Neural progenitor cell (in vitro differentiated cells): Measurements from ENCODE around the gene ZGPAT. TPM values are rescaled to one million over a fixed set of nuclear protein-coding genes. Genes with fewer than 3 reads are reported as not detected.

Source experiments
- DNase-seq: peaks from one replicate; pipeline ENCODE4 v3.0.0-alpha.2; 2016; ENCODE audit warnings: low spot score
- H2AFZ ChIP-seq: fragments of 200-600 bp; sonication (generic); replicated peaks from 2 replicates; pipeline ENCODE4 v1.6.1; 2016; ENCODE audit warnings: antibody characterized with exemption
- H3F3A ChIP-seq: fragments of 200-600 bp; sonication (generic); 2 replicates; pipeline ENCODE4 v1.6.1; 2016; ENCODE audit warnings: antibody characterized with exemption, low read depth
- H3K27ac ChIP-seq: fragments of 200-600 bp; sonication (generic); 2 replicates; pipeline ENCODE4 v1.5.1; 2016; ENCODE audit warnings: mild to moderate bottlenecking
- H3K27me3 ChIP-seq: fragments of 200-600 bp; sonication (generic); 2 replicates; pipeline ENCODE4 v1.6.1; 2016; ENCODE audit warnings: mild to moderate bottlenecking, moderate library complexity
- H3K36me3 ChIP-seq: fragments of 200-600 bp; sonication (generic); 2 replicates; pipeline ENCODE4 v1.5.1; 2016
- H3K4me1 ChIP-seq: fragments of 200-600 bp; sonication (generic); 2 replicates; pipeline ENCODE4 v1.6.1; 2016; ENCODE audit warnings: mixed run types
- H3K4me2 ChIP-seq: fragments of 200-600 bp; sonication (generic); 2 replicates; pipeline ENCODE4 v1.6.1; 2016
- H3K4me3 ChIP-seq: fragments of 200-600 bp; sonication (generic); 2 replicates; pipeline ENCODE4 v1.5.1; 2016
- H3K79me2 ChIP-seq: fragments of 200-600 bp; sonication (generic); 2 replicates; pipeline ENCODE4 v1.6.1; 2016; ENCODE audit warnings: low read depth
- H3K9ac ChIP-seq: fragments of 200-600 bp; sonication (generic); 2 replicates; pipeline ENCODE4 v1.6.1; 2016
- H3K9me3 ChIP-seq: fragments of 200-600 bp; sonication (generic); 2 replicates; pipeline ENCODE4 v1.5.1; 2016; ENCODE audit warnings: low read depth
- H4K20me1 ChIP-seq: fragments of 200-600 bp; sonication (generic); 2 replicates; pipeline ENCODE4 v1.6.1; 2016; ENCODE audit warnings: low read depth
- H3K27ac Mint-ChIP-seq: 3 replicates; pipeline ENCODE4 v1.8.0; 2021; ENCODE audit warnings: mixed read lengths
- H3K27me3 Mint-ChIP-seq: 2 replicates; pipeline ENCODE4 v1.8.0; 2022; ENCODE audit warnings: low read depth, mild to moderate bottlenecking, inconsistent platforms, moderate library complexity, mixed read lengths; ENCODE audit not compliant: insufficient read depth
- H3K36me3 Mint-ChIP-seq: 3 replicates; pipeline ENCODE4 v1.8.0; 2021; ENCODE audit warnings: mixed read lengths
- H3K4me1 Mint-ChIP-seq: 3 replicates; pipeline ENCODE4 v1.8.0; 2021; ENCODE audit warnings: mixed read lengths
- H3K4me3 Mint-ChIP-seq: 3 replicates; pipeline ENCODE4 v1.8.0; 2021; ENCODE audit warnings: mild to moderate bottlenecking, moderate library complexity, mixed read lengths
- H3K9me3 Mint-ChIP-seq: 3 replicates; pipeline ENCODE4 v1.8.0; 2020; ENCODE audit warnings: mixed read lengths
- CTCF ChIP-seq: fragments of 200-600 bp; sonication (generic); IDR thresholded peaks from 2 replicates; pipeline ENCODE4 v1.5.1; 2017; ENCODE audit warnings: antibody characterized with exemption, mild to moderate bottlenecking
- EZH2 ChIP-seq: fragments of 200-600 bp; sonication (generic); IDR thresholded peaks from 2 replicates; pipeline ENCODE4 v1.6.1; 2017; ENCODE audit warnings: antibody characterized with exemption, mild to moderate bottlenecking, moderate library complexity
- EZH2phosphoT487 ChIP-seq: fragments of 200-600 bp; sonication (generic); IDR thresholded peaks from 2 replicates; pipeline ENCODE4 v1.6.1; 2017; ENCODE audit warnings: antibody characterized with exemption
- total RNA-seq: library from RNA; depleted of rRNA; stranded (reverse); fragments of >200 nt; gene quantifications from 2 replicates; pipeline ENCODE4 v1.2.3, GENCODE V29; 2015; ENCODE audit warnings: low replicate concordance

ZGPAT gene
- total RNA-seq, 1 donor from 2014 or later, result 8.2 TPM

GRCh38 chr20:63696306-63696627, 11.6 kb upstream of the ZGPAT start:
- Histone ChIP-seq H3K27me3 (no peaks in the 10 kb centered on the region), H3K4me2 (peak overlapping the region; percentile 66), H3K4me1 (peaks cover 10% of the 10 kb centered on the region), H4K20me1 (no peaks in the 10 kb centered on the region), H3K27ac (no peak overlapping the region), H3K79me2 (no peaks in the 10 kb centered on the region), H2AFZ (no peak overlapping the region), H3K9me3 (no peaks in the 10 kb centered on the region), H3K36me3 (no peaks in the 10 kb centered on the region), H3F3A (peaks cover 7% of the 10 kb centered on the region), H3K4me3 (peak overlapping the region; percentile 24), H3K9ac (no peak overlapping the region)
- peaks cover 4% of the 10 kb centered on the region for H3K9me3 Mint-ChIP-seq
- H3K36me3 Mint-ChIP-seq, result peaks cover 5% of the 10 kb centered on the region
- H3K27me3 Mint-ChIP-seq, result peaks cover 13% of the 10 kb centered on the region
- H3K4me1 Mint-ChIP-seq, result no peaks in the 10 kb centered on the region
- H3K27ac Mint-ChIP-seq, result no peak overlapping the region
- TF ChIP-seq EZH2 (no peak), CTCF (no peak), EZH2phosphoT487 (no peak)
- H3K4me3 Mint-ChIP-seq, result no peak overlapping the region
- DNase-seq, result peak; percentile 62

GRCh38 chr20:63696628-63697356, 11.0 kb upstream of the ZGPAT start, which contains the start of gene TNFRSF6B:
TSS of gene TNFRSF6B (plus strand) at chr20:63696652. CDS start at chr20:63696768, 116 bp downstream.
- no peak within 1 kb of the TSS for H3K27ac ChIP-seq
- H3K79me2 ChIP-seq, result no peaks in the 10 kb centered on the region
- no peak within 1 kb of the TSS for H2AFZ ChIP-seq
- no peaks in the 10 kb centered on the region for H4K20me1 ChIP-seq
- TF ChIP-seq EZH2 (no peak), CTCF (no peak), EZH2phosphoT487 (no peak)
- H3K4me3 ChIP-seq, result peak within 1 kb of the TSS; percentile 24
- no peak within 1 kb of the TSS for H3K4me3 Mint-ChIP-seq
- no peak within 1 kb of the TSS for H3K9ac ChIP-seq
- H3K36me3 Mint-ChIP-seq, result peaks cover 3% of the 10 kb centered on the region
- no peaks in the 10 kb centered on the region for H3K9me3 ChIP-seq
- H3K27me3 ChIP-seq, result no peaks in the 10 kb centered on the region
- H3K27ac Mint-ChIP-seq, result no peak within 1 kb of the TSS
- peaks cover 12% of the 10 kb centered on the region for H3K27me3 Mint-ChIP-seq
- no peak for DNase-seq
- peak within 1 kb of the TSS; percentile 66 for H3K4me2 ChIP-seq
- H3K36me3 ChIP-seq, result no peaks in the 10 kb centered on the region
- H3K4me1 Mint-ChIP-seq, result no peaks in the 10 kb centered on the region
- peaks cover 10% of the 10 kb centered on the region for H3K4me1 ChIP-seq
- peaks cover 4% of the 10 kb centered on the region for H3K9me3 Mint-ChIP-seq
- H3F3A ChIP-seq, result peaks cover 7% of the 10 kb centered on the region

- Histone ChIP-seq H3K36me3 (no peaks in the 10 kb centered on the region), H3K79me2 (no peaks in the 10 kb centered on the region), H3F3A (peaks cover 7% of the 10 kb centered on the region), H3K4me2 (peak overlapping the region; percentile 66), H3K4me1 (peaks cover 10% of the 10 kb centered on the region), H3K27me3 (no peaks in the 10 kb centered on the region), H2AFZ (no peak overlapping the region), H3K27ac (no peak overlapping the region), H3K4me3 (no peak overlapping the region), H4K20me1 (no peaks in the 10 kb centered on the region), H3K9me3 (no peaks in the 10 kb centered on the region), H3K9ac (no peak overlapping the region)
- DNase-seq, result no peak
- Mint-ChIP-seq H3K4me3 (no peak overlapping the region), H3K36me3 (peaks cover 3% of the 10 kb centered on the region), H3K27ac (no peak overlapping the region), H3K9me3 (peaks cover 4% of the 10 kb centered on the region), H3K27me3 (peaks cover 11% of the 10 kb centered on the region), H3K4me1 (no peaks in the 10 kb centered on the region)
- TF ChIP-seq CTCF (no peak), EZH2phosphoT487 (no peak), EZH2 (no peak)
These were observed 10.4 kb upstream of the ZGPAT start for GRCh38 chr20:63697357-63697867.
